ENCODE results near the gene KLHL6.

KLHL6 gene

DNA sequence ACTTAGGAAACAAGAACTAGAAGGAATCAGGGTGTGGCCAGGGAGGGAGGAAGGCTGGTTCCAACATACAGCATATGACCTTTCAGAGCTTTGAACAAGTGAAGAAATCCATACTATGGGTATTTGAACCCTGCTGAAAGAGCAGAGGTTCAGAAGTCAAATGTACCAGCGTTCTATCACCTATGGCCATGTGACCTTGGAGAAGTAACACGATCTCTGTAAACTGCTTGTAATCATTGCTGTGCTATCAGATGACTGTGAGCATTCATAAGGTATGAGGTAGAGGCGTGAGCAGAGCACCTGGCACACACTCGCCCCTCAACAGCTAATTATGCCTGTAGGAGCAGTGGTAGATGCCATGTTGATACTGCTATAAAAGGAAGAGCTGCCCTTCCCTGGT lies 55.2 kb downstream of the KLHL6 start:
- in situ Hi-C loops (cut with MboI; ENCODE audit: low pct_unique_long_range_greater_than_20kb, low sequenced_read_pairs, unreplicated experiment) = no loop called here
- no peak for DNase-seq (ENCODE audit: low spot score)
- TF ChIP-seq, protein P1, sequence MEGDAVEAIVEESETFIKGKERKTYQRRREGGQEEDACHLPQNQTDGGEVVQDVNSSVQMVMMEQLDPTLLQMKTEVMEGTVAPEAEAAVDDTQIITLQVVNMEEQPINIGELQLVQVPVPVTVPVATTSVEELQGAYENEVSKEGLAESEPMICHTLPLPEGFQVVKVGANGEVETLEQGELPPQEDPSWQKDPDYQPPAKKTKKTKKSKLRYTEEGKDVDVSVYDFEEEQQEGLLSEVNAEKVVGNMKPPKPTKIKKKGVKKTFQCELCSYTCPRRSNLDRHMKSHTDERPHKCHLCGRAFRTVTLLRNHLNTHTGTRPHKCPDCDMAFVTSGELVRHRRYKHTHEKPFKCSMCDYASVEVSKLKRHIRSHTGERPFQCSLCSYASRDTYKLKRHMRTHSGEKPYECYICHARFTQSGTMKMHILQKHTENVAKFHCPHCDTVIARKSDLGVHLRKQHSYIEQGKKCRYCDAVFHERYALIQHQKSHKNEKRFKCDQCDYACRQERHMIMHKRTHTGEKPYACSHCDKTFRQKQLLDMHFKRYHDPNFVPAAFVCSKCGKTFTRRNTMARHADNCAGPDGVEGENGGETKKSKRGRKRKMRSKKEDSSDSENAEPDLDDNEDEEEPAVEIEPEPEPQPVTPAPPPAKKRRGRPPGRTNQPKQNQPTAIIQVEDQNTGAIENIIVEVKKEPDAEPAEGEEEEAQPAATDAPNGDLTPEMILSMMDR (IDR thresholded peaks at IDR 0.05; ENCODE audit: extremely low read depth, insufficient read depth, missing control alignments) = no peak

DNA sequence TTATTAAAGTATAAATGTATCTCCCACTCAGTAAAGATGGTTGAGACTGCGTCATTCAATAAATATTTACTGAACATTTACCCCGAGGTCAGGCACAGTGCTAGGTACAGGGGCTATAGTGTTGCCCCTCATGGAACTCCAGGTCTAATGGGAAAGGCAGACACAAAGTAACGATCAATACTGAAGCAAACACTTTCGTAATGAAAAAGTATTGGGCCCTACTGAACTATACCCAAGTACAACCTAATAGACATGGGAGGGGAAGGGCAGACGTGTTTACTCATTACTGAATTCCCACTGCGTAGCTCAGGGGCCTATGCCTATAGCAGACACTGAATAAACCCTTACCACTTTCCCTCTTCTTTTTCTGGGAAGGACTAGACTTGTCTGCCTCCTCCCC lies 56.9 kb downstream of the KLHL6 start:
- no peak for DNase-seq (ENCODE audit: low spot score)
- TF ChIP-seq, protein P1 (IDR thresholded peaks at IDR 0.05; ENCODE audit: extremely low read depth, insufficient read depth, missing control alignments) = no peak
- in situ Hi-C loops (cut with MboI; ENCODE audit: low pct_unique_long_range_greater_than_20kb, low sequenced_read_pairs, unreplicated experiment) = no loop called here

DNA sequence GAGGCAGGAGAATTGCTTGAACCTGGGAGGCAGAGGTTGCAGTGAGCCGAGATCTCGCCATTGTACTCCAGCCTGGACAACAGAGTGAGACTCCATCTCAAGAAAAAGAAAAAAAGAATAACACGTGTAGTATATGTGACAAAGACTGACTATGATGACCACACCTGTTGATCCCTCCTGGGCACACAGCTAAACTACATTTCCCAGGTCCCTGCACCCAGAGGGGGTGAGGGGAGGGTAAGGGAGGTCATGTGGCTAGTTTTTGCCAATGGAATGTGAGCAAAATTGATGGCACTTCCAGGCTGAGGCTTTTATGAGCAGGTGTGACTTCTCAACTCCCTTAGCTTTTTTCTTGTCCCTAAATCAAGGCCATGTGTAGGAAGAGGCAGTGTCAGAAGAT lies 58.2 kb downstream of the KLHL6 start:
- DNase-seq (ENCODE audit: low spot score) = no peak
- TF ChIP-seq, protein P1 (IDR thresholded peaks at IDR 0.05; ENCODE audit: extremely low read depth, insufficient read depth, missing control alignments) = no peak
- in situ Hi-C loops (cut with MboI; ENCODE audit: low pct_unique_long_range_greater_than_20kb, low sequenced_read_pairs, unreplicated experiment) = no loop called here

DNA sequence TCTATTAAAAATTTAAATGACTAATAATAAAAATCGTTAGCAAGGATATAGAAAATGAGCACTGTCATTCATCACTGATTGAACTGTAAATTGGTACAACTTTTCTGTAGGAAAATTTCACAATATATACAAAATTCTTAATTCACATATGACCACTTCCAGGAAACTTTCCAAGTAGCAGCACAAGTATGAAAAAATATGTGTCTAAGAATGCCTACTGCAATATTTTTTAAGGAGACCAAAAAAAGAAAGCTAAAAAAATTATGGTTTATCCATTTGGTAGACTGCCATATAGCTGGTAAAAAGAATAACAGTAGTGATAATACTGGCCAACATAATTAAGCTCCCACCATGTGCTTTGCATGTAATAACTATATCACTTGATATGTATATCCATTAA lies 59.2 kb downstream of the KLHL6 start:
- TF ChIP-seq, protein P1 (IDR thresholded peaks at IDR 0.05; ENCODE audit: extremely low read depth, insufficient read depth, missing control alignments) = no peak
- DNase-seq (ENCODE audit: low spot score) = no peak
- in situ Hi-C loops (cut with MboI; ENCODE audit: low pct_unique_long_range_greater_than_20kb, low sequenced_read_pairs, unreplicated experiment) = no loop called here

DNA sequence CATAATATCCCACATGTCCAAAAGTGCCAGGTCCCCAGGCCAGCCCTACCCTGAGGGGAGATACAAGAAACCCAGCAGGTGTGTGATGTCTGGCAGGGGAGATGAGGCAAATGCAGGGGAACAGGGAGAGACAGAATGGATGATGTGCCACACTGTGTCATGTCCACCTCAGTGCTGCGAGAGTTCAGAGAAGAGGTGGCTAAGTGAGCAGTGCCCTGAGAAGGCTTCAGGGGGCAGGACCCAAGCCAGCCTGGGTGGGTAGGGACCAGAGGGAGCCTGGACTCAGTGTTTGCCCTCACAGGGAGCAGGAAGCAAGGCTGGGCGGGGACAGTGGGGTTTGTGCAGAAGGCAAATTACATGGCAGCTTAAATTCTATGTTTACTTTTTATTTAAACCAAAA lies 61.2 kb downstream of the KLHL6 start:
- DNase-seq (ENCODE audit: low spot score) = no peak
- TF ChIP-seq, protein P1 (IDR thresholded peaks at IDR 0.05; ENCODE audit: extremely low read depth, insufficient read depth, missing control alignments) = no peak
- in situ Hi-C loops (cut with MboI; ENCODE audit: low pct_unique_long_range_greater_than_20kb, low sequenced_read_pairs, unreplicated experiment) = no loop called here

DNA sequence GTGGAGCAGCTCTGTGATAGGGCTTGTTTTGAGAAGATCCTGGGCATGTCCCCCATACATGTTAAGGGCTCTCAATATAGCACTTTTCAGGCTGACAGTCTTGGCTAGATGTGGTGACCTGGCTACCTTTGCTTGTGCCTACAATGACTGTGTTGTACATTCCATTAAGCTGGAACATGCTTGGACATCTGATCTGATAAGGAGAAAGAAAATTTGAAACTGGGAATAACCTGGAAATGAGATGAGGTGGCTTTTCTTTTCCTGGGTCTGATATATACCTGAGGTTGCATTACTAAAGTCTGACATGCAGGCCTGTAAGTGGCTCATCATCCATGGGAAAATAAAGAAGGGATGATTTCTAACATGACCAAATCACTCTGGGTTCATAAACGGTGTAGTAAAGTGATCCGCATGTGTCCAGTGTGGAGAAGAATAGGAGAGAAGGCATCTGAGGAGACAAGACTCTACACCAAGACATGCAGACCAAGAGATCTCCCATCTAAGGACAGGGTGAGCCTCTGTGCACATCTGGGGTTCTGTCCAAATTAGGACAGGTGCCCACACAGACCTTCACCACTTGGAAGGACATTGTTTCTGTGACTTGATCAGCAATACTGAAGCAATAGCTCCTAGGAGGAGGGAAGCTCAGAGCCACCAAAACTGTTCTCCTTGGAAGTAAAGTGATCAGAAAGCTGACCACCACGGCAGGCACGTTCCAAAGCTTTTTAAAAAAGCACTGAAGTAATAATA lies 62.0 kb downstream of the KLHL6 start:
- in situ Hi-C loops (cut with MboI; ENCODE audit: low pct_unique_long_range_greater_than_20kb, low sequenced_read_pairs, unreplicated experiment) = no loop called here
- no peak for DNase-seq (ENCODE audit: low spot score)
- TF ChIP-seq, protein P1 (IDR thresholded peaks at IDR 0.05; ENCODE audit: extremely low read depth, insufficient read depth, missing control alignments) = no peak
